MCF 10A (cell line): ENCODE data around the gene ANKRD28. TPM values are rescaled to one million over a fixed set of nuclear protein-coding genes. Genes with fewer than 3 reads are reported as not detected.

Source experiments
- BruUV-seq: library from RNA; stranded (reverse); fragments of 400-500 nt; replicated peaks from 2 replicates; lab custom pipeline; 2021; lab: Mats Ljungman, UMichigan
- CTCF ChIA-PET: fragments of 300-600 bp; sonication (Branson Sonifier 250); formaldehyde crosslinking; extraction: SDS; loops from one replicate; lab custom pipeline; 2021; ENCODE audit warnings: antibody characterized with exemption, inconsistent platforms; lab: Yijun Ruan, JAX
- POLR2A ChIA-PET: fragments of 300-600, 350-650 bp; sonication (Branson Sonifier 250); formaldehyde crosslinking; extraction: SDS; loops from one replicate; lab custom pipeline; 2020; ENCODE audit warnings: antibody characterized with exemption, inconsistent platforms; lab: Yijun Ruan, JAX
- DNase-seq: peaks from one replicate; pipeline ENCODE4 v3.0.0-alpha.2; 2018; ENCODE audit not compliant: unreplicated experiment
- H3K27ac Mint-ChIP-seq: one replicate; pipeline ENCODE4 v1.8.0; 2022; ENCODE audit warnings: mild to moderate bottlenecking, low read depth, mixed read lengths; ENCODE audit not compliant: unreplicated experiment
- H3K27me3 Mint-ChIP-seq: one replicate; pipeline ENCODE4 v1.8.0; 2022; ENCODE audit warnings: mixed read lengths; ENCODE audit not compliant: insufficient read depth, unreplicated experiment
- H3K36me3 Mint-ChIP-seq: one replicate; pipeline ENCODE4 v1.8.0; 2022; ENCODE audit warnings: mild to moderate bottlenecking, moderate library complexity, mixed read lengths; ENCODE audit not compliant: insufficient read depth, unreplicated experiment
- H3K4me1 Mint-ChIP-seq: one replicate; pipeline ENCODE4 v1.8.0; 2022; ENCODE audit warnings: mixed read lengths; ENCODE audit not compliant: insufficient read depth, unreplicated experiment
- H3K4me3 Mint-ChIP-seq: one replicate; pipeline ENCODE4 v1.8.0; 2022; ENCODE audit warnings: mild to moderate bottlenecking, moderate library complexity, mixed read lengths; ENCODE audit not compliant: unreplicated experiment
- H3K9me3 Mint-ChIP-seq: one replicate; pipeline ENCODE4 v1.8.0; 2022; ENCODE audit warnings: mixed read lengths; ENCODE audit not compliant: unreplicated experiment
- intact Hi-C: fragments of 100-400 bp; cut with micrococcal nuclease; formaldehyde crosslinking; loops from 2 replicates; pipeline ENCODE4 v1.14.1; 2022
- total RNA-seq: library from RNA; stranded (reverse); gene quantifications from 2 replicates; pipeline ENCODE4 v1.2.3, GENCODE V29; 2022
- TF ChIP-seq, protein P1 (sequence below): fragments of 200-600 bp; IDR thresholded peaks from one replicate; pipeline ENCODE4 v1.8.0; 2022; ENCODE audit warnings: antibody characterized with exemption, mild to moderate bottlenecking; ENCODE audit not compliant: unreplicated experiment

Gene ANKRD28
- total RNA-seq, 1 experiment from 2014 or later = 79.0 TPM

DNA sequence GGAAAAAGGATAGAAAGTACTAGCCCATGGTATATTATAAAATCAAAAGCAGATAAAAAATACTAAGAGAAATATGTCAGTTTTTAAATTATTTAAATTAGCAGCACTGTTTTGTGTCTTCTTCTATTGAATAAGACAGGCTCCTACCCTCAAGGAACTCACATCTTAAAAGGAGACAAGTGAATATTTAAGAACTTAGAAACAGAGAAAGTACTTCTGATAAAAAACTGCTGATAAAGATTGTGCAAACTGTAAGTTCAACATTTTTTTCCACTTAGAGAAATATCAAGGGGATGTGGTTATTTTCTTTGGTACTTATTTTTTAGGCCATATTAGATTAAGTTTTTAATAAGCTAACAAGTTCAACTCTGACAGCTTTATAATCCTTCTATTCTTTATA lies 3.0 kb upstream of the ANKRD28 start:
- Mint-ChIP-seq H3K27me3 (no peaks in the 10 kb centered on the region), H3K36me3 (peaks cover 6% of the 10 kb centered on the region), H3K4me1 (peaks cover 33% of the 10 kb centered on the region), H3K4me3 (no peak overlapping the region), H3K9me3 (no peaks in the 10 kb centered on the region), H3K27ac (no peak overlapping the region)
- intact Hi-C loops = no loop called here
- TF ChIP-seq, protein P1, sequence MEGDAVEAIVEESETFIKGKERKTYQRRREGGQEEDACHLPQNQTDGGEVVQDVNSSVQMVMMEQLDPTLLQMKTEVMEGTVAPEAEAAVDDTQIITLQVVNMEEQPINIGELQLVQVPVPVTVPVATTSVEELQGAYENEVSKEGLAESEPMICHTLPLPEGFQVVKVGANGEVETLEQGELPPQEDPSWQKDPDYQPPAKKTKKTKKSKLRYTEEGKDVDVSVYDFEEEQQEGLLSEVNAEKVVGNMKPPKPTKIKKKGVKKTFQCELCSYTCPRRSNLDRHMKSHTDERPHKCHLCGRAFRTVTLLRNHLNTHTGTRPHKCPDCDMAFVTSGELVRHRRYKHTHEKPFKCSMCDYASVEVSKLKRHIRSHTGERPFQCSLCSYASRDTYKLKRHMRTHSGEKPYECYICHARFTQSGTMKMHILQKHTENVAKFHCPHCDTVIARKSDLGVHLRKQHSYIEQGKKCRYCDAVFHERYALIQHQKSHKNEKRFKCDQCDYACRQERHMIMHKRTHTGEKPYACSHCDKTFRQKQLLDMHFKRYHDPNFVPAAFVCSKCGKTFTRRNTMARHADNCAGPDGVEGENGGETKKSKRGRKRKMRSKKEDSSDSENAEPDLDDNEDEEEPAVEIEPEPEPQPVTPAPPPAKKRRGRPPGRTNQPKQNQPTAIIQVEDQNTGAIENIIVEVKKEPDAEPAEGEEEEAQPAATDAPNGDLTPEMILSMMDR = no peak
- BruUV-seq = no TSS peak
- ChIA-PET CTCF (interaction anchor here (0.8 to 3.1 kb wide), 6 partner anchors 11 to 464 kb away, joined by 3 to 22 read pairs (median 3); partner anchors contain the start of genes DPH3 and OXNAD1), POLR2A (interaction anchor here (1.2 to 12.3 kb wide), 8 partner anchors 9 to 289 kb away, joined by 3 to 293 read pairs (median 6); no protein-coding TSS in a partner anchor)
- DNase-seq = no peak

- Mint-ChIP-seq H3K4me1 (peaks cover 33% of the 10 kb centered on the region), H3K36me3 (peaks cover 6% of the 10 kb centered on the region), H3K27ac (no peak overlapping the region), H3K4me3 (no peak overlapping the region), H3K9me3 (no peaks in the 10 kb centered on the region), H3K27me3 (no peaks in the 10 kb centered on the region)
- no TSS peak for BruUV-seq
- CTCF ChIA-PET = interaction anchor here (0.8 to 3.1 kb wide), 3 partner anchors 12 to 32 kb away, joined by 3 to 22 read pairs (median 4); no protein-coding TSS in a partner anchor
- POLR2A ChIA-PET = interaction anchor here (1.2 to 12.3 kb wide), 8 partner anchors 9 to 290 kb away, joined by 3 to 293 read pairs (median 6); no protein-coding TSS in a partner anchor
- TF ChIP-seq, protein P1 = no peak
- intact Hi-C loops = no loop called here
- DNase-seq = no peak
These were observed 2.5 kb upstream of the ANKRD28 start for GRCh38 chr3:15800327-15800726.

DNA sequence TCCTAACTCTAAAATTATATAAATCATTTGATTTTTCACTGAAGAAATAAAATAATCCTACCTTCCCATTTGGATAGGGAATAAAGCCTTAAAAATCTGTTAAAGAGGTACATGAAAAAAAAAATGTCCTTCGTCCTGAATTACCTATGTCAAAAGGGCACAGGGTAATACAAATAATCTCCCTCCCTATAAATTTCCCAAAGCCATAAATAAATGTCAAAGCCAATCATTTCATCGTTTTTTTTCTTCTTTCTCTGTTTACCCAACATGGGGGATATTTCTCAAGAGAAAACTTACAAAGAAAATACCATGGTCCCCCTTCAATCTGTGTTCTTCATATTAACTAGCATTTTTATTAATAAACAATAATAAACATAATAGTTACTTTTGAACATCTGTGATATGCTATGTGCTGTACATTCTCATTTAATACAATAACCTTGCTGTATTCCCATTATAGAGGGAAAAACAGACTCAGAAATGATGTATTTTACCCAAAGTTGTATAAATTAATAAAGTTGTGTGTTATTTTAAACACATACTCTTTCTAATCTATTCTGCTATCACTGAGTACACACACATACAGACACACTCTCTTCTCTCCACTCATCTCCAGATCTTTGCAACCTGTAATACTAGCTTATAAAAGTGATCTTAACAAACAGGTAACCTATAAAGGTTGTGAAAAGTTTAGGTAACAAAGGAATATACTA lies 910 bp upstream of the ANKRD28 start:
- peaks cover 16% of the 10 kb centered on the region for H3K36me3 Mint-ChIP-seq
- no peak for DNase-seq
- peak overlapping the region; percentile 89 for H3K4me3 Mint-ChIP-seq
- intact Hi-C loops = loop anchor here (5.0 kb wide), 4 partner anchors 71 to 186 kb away; no protein-coding TSS in a partner anchor
- POLR2A ChIA-PET = interaction anchor here (1.1 to 12.3 kb wide), 10 partner anchors 8 to 700 kb away, joined by 3 to 293 read pairs (median 6); partner anchors contain the start of genes BTD, HACL1 and RBSN
- CTCF ChIA-PET = interaction anchor here (0.6 to 0.8 kb wide), 2 partner anchors 167 to 296 kb away, joined by 3 read pairs; no protein-coding TSS in a partner anchor
- H3K27me3 Mint-ChIP-seq = no peaks in the 10 kb centered on the region
- H3K27ac Mint-ChIP-seq = peak overlapping the region; percentile 97
- H3K9me3 Mint-ChIP-seq = no peaks in the 10 kb centered on the region
- BruUV-seq = no TSS peak
- TF ChIP-seq, protein P1 = no peak
- peaks cover 27% of the 10 kb centered on the region for H3K4me1 Mint-ChIP-seq
